ENCODE data around the gene MYOF. TPM values are rescaled to one million over a fixed set of nuclear protein-coding genes. Genes with fewer than 3 reads are reported as not detected.

The MYOF gene
- polyA plus RNA-seq, 1 of the 3 experiments (the other 2 are of a cell fraction) = 103 TPM

DNA sequence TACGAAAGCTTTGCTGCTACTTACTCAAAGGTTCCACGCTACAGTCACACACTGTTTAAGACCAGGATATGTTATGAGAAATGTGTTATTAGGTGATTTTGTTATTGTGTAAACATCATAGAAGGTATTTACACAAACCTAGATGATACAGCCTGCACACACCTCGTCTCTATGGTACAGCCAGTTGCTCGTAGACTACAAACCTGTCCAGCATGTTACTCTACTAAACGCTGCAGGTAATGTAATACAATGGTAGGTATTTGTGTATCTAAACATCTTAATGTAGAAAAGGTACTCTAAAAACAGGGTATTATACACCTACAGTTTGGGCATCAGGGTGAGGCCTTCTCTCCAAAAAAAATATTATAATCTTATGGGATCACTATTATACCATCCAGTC lies 181.2 kb downstream of the MYOF start:
- H3K9me3 ChIP-seq = no peaks in the 10 kb centered on the region
- CTCF ChIA-PET = interaction anchor here (0.7 to 1.1 kb wide), 2 partner anchors 51 to 221 kb away, joined by 3 read pairs; no protein-coding TSS in a partner anchor
- H3K79me2 ChIP-seq (ENCODE audit: insufficient read depth) = no peaks in the 10 kb centered on the region
- no peak for DNase-seq
- POLR2A ChIA-PET = no interaction called here
- H3K27me3 ChIP-seq (ENCODE audit: insufficient read depth) = no peaks in the 10 kb centered on the region
- peaks cover 9% of the 10 kb centered on the region for H3F3A ChIP-seq (replicated peaks; ENCODE audit: insufficient read depth)
- H3K36me3 ChIP-seq (replicated peaks in 1 of 2; ENCODE audit: control insufficient read depth in 1 of 2, insufficient read depth in 2 of 2, low read length in 1 of 2) = peaks cover 0 to 6% of the 10 kb centered on the region in 2 experiments
- H3K4me2 ChIP-seq = no peak overlapping the region
- no peak overlapping the region for H3K27ac ChIP-seq (ENCODE audit: low read depth in 2 of 2, low read length in 1 of 2)
- no peaks in the 10 kb centered on the region for H3K4me1 ChIP-seq (ENCODE audit: control insufficient read depth in 1 of 2, insufficient read depth in 2 of 2, low read depth in 1 of 2, low read length in 1 of 2)
- H2AFZ ChIP-seq (ENCODE audit: low read depth) = no peak overlapping the region
- no peak overlapping the region for H3K9ac ChIP-seq
- no peaks in the 10 kb centered on the region for H3K9me2 ChIP-seq
- H3K4me3 ChIP-seq (ENCODE audit: low read depth in 2 of 2, low read length in 1 of 2) = no peak overlapping the region
- 96% methylated on average over 5 of the region's 5 CpGs for WGBS (ENCODE audit: low lambda C conversion rate)
- no peak for TF ChIP-seq RCOR1 (IDR thresholded peaks at IDR 0.05; ENCODE audit: low read length)
- no peak for TF ChIP-seq TAF1 (IDR thresholded peaks at IDR 0.05; ENCODE audit: borderline replicate concordance, low read depth, low read length)
- no peak for TF ChIP-seq POLR2AphosphoS5 (IDR thresholded peaks at IDR 0.05; ENCODE audit: low read depth, low read length)
- no peak for TF ChIP-seq MEF2A (IDR thresholded peaks at IDR 0.05; ENCODE audit: borderline replicate concordance, low read depth)
- TF ChIP-seq ELF1 (IDR thresholded peaks at IDR 0.05) = no peak
- TF ChIP-seq, protein P1, sequence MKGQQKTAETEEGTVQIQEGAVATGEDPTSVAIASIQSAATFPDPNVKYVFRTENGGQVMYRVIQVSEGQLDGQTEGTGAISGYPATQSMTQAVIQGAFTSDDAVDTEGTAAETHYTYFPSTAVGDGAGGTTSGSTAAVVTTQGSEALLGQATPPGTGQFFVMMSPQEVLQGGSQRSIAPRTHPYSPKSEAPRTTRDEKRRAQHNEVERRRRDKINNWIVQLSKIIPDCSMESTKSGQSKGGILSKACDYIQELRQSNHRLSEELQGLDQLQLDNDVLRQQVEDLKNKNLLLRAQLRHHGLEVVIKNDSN (IDR thresholded peaks at IDR 0.05; ENCODE audit: borderline replicate concordance, low read depth) = no peak
- no peak for TF ChIP-seq TCF12 (IDR thresholded peaks at IDR 0.05)
- no peak for TF ChIP-seq MXI1 (IDR thresholded peaks at IDR 0.05; ENCODE audit: low read depth, low read length)
- no peak for TF ChIP-seq JUND (IDR thresholded peaks at IDR 0.05)
- H4K20me1 ChIP-seq (ENCODE audit: insufficient read depth) = no peaks in the 10 kb centered on the region

DNA sequence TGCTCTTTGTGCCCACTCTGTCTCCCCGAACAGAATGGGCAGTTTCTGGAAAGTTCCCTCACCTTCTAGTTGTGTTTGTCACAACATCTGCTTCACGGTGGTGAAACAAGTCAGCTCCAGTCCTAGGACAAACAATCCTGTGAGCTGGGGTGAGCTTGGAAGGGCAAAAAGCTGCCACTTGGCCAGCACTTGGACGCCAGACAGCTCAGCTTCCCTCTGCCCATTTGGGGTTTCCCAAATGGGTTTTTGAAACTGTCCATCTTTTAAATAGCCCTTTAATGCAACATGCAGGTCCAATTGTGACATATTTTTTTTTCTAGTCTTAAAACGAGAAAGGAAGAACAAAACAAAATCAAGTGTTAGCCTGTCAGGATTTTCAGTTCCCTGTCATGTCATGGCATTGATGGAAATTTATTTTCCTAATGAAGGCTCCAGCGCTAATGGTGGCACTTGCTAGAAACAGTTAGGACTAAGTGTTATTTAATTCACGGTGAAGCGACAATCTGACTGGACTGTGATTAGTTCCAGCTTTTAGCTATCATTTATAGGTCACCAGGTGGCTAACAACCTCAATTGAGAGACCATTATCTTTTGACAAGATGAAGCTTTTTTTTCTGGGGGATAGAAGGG lies 181.7 kb downstream of the MYOF start:
- no peak overlapping the region for H3K9ac ChIP-seq
- H4K20me1 ChIP-seq (ENCODE audit: insufficient read depth) = no peaks in the 10 kb centered on the region
- H3K4me1 ChIP-seq (ENCODE audit: control insufficient read depth in 1 of 2, insufficient read depth in 2 of 2, low read depth in 1 of 2, low read length in 1 of 2) = no peaks in the 10 kb centered on the region
- POLR2A ChIA-PET = no interaction called here
- CTCF ChIA-PET = interaction anchor here (1.6 kb wide), 1 partner anchor 220 kb away, joined by 3 read pairs; no protein-coding TSS in a partner anchor
- H3K27ac ChIP-seq (ENCODE audit: low read depth in 2 of 2, low read length in 1 of 2) = no peak overlapping the region
- H3K4me2 ChIP-seq = no peak overlapping the region
- H3K27me3 ChIP-seq (ENCODE audit: insufficient read depth) = no peaks in the 10 kb centered on the region
- TF ChIP-seq, protein P1 (IDR thresholded peaks at IDR 0.05; ENCODE audit: borderline replicate concordance, low read depth) = no peak
- TF ChIP-seq CHD2 (IDR thresholded peaks at IDR 0.05; ENCODE audit: low read length, partially characterized antibody) (no peak), EP300 (IDR thresholded peaks at IDR 0.05; ENCODE audit: borderline replicate concordance in 1 of 2, low read depth in 1 of 2, low read length in 1 of 2) (no peak), POLR2AphosphoS5 (IDR thresholded peaks at IDR 0.05; ENCODE audit: low read depth, low read length) (no peak), FOXM1 (IDR thresholded peaks at IDR 0.05; ENCODE audit: low read depth) (no peak), NFIC (IDR thresholded peaks at IDR 0.05; ENCODE audit: borderline replicate concordance) (no peak), GABPA (IDR thresholded peaks at IDR 0.05; ENCODE audit: low read depth) (no peak), ZBTB33 (IDR thresholded peaks at IDR 0.05; ENCODE audit: borderline replicate concordance, low read depth) (no peak), FOXJ3 (CRISPR knock-in tag; IDR thresholded peaks at IDR 0.05) (no peak)
- TF ChIP-seq, protein P2, sequence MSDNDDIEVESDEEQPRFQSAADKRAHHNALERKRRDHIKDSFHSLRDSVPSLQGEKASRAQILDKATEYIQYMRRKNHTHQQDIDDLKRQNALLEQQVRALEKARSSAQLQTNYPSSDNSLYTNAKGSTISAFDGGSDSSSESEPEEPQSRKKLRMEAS (IDR thresholded peaks at IDR 0.05; ENCODE audit: low read depth) = no peak
- TF ChIP-seq, protein P3, sequence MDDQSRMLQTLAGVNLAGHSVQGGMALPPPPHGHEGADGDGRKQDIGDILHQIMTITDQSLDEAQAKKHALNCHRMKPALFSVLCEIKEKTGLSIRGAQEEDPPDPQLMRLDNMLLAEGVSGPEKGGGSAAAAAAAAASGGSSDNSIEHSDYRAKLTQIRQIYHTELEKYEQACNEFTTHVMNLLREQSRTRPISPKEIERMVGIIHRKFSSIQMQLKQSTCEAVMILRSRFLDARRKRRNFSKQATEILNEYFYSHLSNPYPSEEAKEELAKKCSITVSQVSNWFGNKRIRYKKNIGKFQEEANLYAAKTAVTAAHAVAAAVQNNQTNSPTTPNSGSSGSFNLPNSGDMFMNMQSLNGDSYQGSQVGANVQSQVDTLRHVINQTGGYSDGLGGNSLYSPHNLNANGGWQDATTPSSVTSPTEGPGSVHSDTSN (IDR thresholded peaks at IDR 0.05) = no peak
- 72% methylated on average over 6 of the region's 7 CpGs for WGBS (ENCODE audit: low lambda C conversion rate)
- no peaks in the 10 kb centered on the region for H3K9me3 ChIP-seq
- H3K9me2 ChIP-seq = no peaks in the 10 kb centered on the region
- no peak overlapping the region for H3K4me3 ChIP-seq (ENCODE audit: low read depth in 2 of 2, low read length in 1 of 2)
- H3K36me3 ChIP-seq (replicated peaks in 1 of 2; ENCODE audit: control insufficient read depth in 1 of 2, insufficient read depth in 2 of 2, low read length in 1 of 2) = peaks cover 0 to 4% of the 10 kb centered on the region in 2 experiments
- DNase-seq = no peak
- H2AFZ ChIP-seq (ENCODE audit: low read depth) = no peak overlapping the region
- peaks cover 9% of the 10 kb centered on the region for H3F3A ChIP-seq (replicated peaks; ENCODE audit: insufficient read depth)
- H3K79me2 ChIP-seq (ENCODE audit: insufficient read depth) = no peaks in the 10 kb centered on the region

Data from SK-N-SH (cell line).